Stimulated activated CD8-positive, alpha-beta memory T cell treated with anti-CD3 and anti-CD28 coated beads, Interleukin-15, amount 100 ng/mL, for 24 hours (primary cell): ENCODE results near the gene BEST3.
A peak's percentile ranks its signal among the peaks of the same experiment; 100 is the strongest.
"Not testable (repeated sequence)": the region's sequence is repeated elsewhere in the genome, so short reads cannot be mapped to it uniquely, and the experiment has no call there.

Source experiments
- DNase-seq: peaks from one replicate; pipeline ENCODE4 v3.0.0-alpha.2; 2020; ENCODE audit warnings: low read depth

BEST3 gene

GRCh38 chr12:69648476-69648875 lies 50.6 kb downstream of the BEST3 start:
- DNase-seq, result no peak

DNA sequence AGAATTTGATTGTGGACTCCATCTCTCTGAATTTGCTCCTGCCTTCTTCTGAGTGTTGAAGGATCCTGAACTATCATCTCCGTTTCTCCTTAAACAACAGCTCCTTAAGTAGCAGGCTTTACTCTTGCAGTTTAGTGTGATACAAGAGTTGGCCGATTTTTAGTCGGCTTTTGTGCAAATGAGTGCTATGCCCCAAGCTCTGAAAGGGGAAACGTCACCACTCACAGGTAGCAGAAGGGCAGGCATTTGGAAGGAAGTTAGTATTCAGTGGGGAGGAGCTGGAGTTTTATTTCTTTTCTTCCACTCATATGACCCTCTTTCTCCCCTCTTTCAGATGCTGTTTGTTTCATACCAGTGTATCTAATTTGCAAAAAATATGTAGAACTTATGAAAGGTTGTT lies 51.9 kb downstream of the BEST3 start:
- no peak for DNase-seq

GRCh38 chr12:69645031-69645430 lies 54.1 kb downstream of the BEST3 start:
- no peak for DNase-seq

DNA sequence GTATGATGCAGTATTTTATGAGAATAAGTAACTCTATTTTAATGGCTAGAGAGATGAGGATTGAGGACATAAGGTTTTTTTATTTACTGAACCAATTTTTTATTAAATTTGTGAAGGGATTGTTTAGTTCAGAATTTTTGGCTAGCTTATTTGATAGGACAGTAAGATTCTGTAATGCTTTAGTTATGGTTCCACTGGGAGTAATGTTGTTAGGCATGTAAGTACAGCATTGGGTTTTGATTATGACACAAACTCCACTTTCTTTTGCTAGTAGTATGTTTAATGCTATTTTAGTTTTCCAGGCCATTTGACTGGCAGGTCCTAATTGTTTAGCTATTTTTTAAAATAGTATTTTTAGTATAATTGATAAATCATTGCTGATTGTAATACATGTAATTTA lies 54.6 kb downstream of the BEST3 start:
- DNase-seq, result no peak

GRCh38 chr12:69642531-69642930 lies 56.6 kb downstream of the BEST3 start:
- DNase-seq, result no peak

DNA sequence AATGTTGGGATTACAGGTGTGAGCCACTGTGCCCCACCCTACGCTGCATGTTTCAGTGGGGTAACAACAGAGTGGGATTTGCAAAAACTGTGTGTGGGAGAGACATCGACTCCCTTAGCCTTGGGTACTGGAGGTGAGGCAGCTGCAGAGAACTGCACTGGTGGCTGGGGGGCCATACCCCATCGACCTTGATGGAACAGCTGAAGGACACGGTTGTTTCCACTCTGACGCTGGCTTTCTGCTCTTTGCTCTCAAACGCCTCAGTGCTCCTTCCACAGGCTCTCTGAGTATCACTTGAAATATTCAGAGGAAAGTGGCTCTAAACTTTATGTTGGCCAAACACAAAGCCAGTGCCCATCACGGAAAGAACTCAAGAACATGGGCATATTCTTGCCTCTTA lies 57.6 kb downstream of the BEST3 start:
- no peak for DNase-seq

GRCh38 chr12:69639400-69640016 lies 59.6 kb downstream of the BEST3 start:
- peak; percentile 7 for DNase-seq

DNA sequence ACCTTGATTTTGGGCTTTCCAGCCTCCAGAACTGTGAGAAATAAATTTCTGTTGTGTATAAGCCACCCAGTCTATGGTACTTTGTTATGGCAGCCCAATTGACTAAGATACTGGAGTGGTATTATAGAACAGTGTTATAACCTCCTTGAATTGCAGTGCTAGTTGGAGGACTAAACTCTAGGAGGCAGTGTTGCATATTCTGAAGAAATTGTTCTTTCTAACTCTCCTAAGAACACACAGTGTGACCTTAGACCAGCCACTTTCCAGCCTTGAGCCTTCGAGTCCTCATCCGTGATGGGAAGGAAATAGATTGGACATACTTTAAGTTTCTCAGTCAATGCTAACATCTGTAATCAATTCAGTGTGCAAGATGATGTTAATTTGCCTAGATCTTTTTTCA lies 66.0 kb downstream of the BEST3 start:
- no peak for DNase-seq

- DNase-seq, result no peak
Observed at GRCh38 chr12:69630191-69630590, 68.9 kb downstream of the BEST3 start.

DNA sequence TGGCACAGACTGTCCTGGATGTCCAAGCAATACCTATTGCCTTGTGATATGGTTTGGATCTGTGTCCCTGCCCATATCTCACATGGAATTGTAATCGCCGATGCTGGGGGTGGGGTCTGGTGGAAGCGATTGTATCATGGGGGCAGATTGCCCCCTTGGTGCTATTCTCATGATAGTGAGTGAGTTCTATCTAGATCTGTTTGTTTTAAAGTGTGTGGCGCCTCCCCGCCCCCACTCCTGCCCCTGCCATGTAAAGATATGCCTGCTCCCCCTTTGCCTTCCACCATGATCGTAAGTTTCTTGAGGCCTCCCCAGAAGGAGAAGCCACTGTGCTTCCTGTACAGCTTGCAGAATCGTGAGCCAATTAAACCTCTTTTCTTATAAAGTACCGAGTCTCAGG lies 71.6 kb downstream of the BEST3 start:
- no peak for DNase-seq

DNA sequence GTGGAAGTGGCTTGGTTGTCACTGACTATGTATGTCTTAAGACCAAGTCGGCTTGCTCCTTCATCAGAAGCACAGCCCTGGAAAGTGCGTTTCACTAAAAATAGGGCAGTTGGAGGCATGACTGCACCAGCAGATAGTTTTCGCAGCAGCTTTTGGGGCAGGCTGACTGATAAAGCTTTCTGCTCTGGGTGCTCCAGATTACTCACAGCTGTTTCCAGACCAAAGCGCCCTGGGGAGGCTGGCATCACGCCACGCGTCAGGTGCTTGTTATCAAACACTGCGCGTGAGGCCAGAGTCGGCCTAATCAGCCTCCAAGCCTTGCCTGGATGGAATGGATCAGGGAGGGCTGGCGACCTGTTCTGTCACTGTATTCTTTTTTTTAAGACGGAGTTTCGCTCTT lies 75.1 kb downstream of the BEST3 start:
- no peak for DNase-seq

DNA sequence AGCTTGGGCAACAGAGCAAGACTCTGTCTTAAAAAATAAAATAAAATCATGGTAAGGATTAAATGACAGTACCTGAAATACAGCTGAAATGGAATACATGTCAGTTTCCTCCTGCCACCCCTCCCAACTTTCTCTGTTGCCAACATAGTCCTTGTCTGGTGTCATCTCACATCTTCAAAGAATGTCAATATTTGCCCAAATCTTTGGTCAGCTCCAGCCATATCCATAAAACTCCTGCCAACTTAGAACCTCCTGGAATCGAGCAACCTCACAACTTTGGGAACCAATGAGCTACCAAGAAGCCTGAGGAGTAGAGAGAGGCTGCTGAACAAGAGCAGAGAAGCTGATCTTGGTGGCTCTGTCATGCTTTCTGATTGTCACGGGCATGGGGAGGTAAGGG lies 77.6 kb downstream of the BEST3 start:
- no peak for DNase-seq

- DNase-seq, result no peak
Observed at GRCh38 chr12:69620921-69621320, 78.2 kb downstream of the BEST3 start.

DNA sequence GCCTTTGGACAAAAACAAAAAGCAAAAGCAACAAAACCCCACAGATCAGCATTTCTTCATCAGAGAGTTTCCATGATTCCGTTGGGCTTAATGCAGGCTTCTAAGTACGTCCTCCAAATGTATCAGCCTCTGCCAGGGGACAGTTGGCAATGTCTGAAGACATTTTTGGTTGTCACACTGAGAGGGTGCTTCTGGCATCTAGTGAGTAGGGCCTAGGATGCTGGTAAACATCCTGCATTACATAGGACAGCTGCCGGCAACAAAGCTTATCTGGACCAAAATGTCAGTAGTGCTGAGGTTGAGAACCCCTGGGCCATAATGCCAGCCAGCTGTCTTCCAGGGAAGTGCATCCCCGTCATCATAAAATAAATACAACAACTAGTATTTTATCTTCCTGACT lies 79.0 kb downstream of the BEST3 start:
- no peak for DNase-seq

DNA sequence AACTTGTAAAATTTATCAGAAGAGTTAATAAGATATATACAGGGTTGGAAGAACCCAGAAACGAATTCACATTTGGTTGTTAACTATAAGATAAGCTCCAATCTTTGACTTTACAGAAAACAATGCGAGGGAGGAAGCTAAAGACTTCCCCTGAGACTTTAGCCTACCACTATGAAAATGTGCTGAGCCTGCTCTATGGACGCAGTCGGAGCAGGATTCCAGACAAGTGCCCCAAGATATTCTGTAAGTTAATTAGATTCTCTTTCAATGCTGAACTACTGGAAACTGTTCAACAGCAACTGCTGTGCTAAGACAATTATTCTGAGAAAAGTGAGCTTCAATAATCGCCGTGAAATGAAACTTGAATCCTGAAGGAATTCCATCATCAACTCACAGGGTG lies 80.1 kb downstream of the BEST3 start:
- DNase-seq, result no peak

GRCh38 chr12:69616025-69616424 lies 83.1 kb downstream of the BEST3 start:
- no peak for DNase-seq

- no peak for DNase-seq
Observed at GRCh38 chr12:69613351-69613750, 85.8 kb downstream of the BEST3 start.

DNA sequence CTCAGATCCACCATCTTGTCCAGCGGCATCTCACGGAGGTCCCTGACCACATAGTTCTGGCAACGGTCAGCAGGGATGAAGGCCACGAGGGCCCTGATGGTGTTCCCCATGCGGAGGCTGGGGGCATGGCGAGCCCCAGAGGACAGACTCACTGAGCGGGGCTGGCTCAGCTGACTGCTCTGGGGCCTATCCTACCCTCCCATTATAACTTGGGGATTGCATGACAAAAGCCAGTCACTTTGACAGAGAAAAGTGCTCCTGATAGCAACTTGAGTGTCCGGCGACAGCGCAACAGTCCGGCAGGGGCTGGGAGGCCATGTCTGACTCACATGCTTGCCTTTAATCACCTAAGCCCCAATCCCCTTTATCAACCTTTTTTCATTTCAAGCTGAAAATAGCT lies 88.4 kb downstream of the BEST3 start, which contains the start of gene LRRC10:
LRRC10 (minus strand) TSS at position 179 of the 400 bp plus-strand sequence; CDS start at position 110, 69 bp downstream.
- no peak for DNase-seq

DNA sequence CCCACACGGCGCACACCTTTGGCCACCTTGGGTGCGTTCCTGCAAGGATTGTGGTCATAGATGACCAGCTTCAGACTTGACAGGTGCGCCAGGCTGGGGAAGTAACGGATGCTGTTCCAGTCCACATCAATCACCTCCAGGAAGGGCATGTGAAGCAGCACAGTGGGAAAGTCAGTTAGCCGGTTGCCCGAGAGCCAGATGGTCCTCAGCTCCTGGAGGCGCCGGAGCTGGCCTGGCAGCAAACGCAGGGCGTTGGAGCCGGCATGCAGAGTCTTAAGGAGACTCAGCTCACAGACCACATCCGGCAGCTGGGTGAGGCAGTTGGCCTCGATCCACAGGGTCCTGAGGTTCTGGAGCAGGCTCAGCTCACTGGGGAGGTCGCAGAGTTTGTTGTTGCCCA lies 89.0 kb downstream of the BEST3 start:
- DNase-seq, result no peak

DNA sequence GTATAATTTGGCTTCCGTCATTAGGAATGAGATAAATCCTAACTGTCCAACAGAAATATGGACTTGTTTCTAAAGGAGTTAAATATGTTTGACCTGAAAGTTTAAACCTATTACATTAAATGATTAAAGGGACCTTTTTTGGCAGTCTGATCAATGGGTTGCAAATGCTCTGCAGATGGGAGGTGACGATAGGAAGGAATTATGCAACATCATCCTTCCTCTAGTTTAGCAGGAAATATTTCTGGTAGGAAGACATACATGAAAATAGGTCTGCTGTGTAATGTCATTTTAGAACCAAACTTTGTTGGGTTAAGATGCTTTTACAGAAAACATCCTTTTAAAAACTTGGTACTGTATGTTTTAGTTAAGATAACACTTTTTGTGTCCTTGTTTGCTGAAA lies 91.0 kb downstream of the BEST3 start:
- DNase-seq, result no peak

DNA sequence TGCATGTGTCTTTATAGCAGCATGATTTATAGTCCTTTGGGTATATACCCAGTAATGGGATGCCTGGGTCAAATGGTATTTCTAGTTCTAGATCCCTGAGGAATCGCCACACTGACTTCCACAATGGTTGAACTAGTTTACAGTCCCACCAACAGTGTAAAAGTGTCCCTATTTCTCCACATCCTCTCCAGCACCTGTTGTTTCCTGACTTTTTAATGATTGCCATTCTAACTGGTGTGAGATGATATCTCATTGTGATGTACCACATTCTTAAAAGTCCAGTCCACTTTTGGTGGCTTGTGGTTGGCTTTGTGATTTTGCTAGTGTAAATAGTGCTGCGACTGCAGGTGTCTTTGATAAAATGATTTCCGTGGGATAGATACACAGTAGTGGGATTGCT lies 94.8 kb downstream of the BEST3 start:
- DNase-seq, result not testable (repeated sequence)
